SK-N-MC (cell line): ENCODE data around the gene RHOU.

Source experiments
- DNase-seq: peaks from one replicate; pipeline ENCODE4 v3.0.0-alpha.2; 2011; ENCODE audit warnings: low read depth, low spot score
- H3K27ac ChIP-seq: fragments of 200-600 bp; sonication (generic); 2 replicates; pipeline ENCODE4 v1.5.1; 2016; ENCODE audit warnings: mixed run types
- H3K36me3 ChIP-seq: fragments of 200-600 bp; sonication (generic); 2 replicates; pipeline ENCODE4 v1.6.1; 2017; ENCODE audit warnings: antibody characterized with exemption, low read length, mixed read lengths; ENCODE audit not compliant: insufficient read depth
- H3K4me3 ChIP-seq: fragments of 200-600 bp; sonication (generic); 2 replicates; pipeline ENCODE4 v1.5.1; 2016
- H3K9ac ChIP-seq: fragments of 200-600 bp; sonication (generic); 2 replicates; pipeline ENCODE4 v1.8.0; 2017; ENCODE audit warnings: mixed run types, mixed read lengths; ENCODE audit not compliant: insufficient read length
- H3K9me3 ChIP-seq: fragments of 200-600 bp; sonication (generic); 2 replicates; pipeline ENCODE4 v1.6.1; 2017; ENCODE audit warnings: low read depth, mild to moderate bottlenecking, antibody characterized with exemption, low read length, moderate library complexity, mixed read lengths
- EZH2 ChIP-seq: fragments of 200-600 bp; sonication (generic); IDR thresholded peaks from one replicate; pipeline ENCODE4 v1.6.1; 2017; ENCODE audit warnings: antibody characterized with exemption
- FOXP2 ChIP-seq: optimal IDR thresholded peaks from 2 replicates; pipeline ENCODE3; 2011; ENCODE audit warnings: mild to moderate bottlenecking, moderate library complexity; ENCODE audit not compliant: insufficient read depth; ENCODE audit errors: extremely low read length, control extremely low read depth
- POLR2AphosphoS5 ChIP-seq: IDR thresholded peaks from 2 replicates; pipeline ENCODE4 v1.6.1; 2012; ENCODE audit warnings: mild to moderate bottlenecking, low read depth, low read length, borderline replicate concordance

Gene RHOU

GRCh38 chr1:228752258-228752657, 17.0 kb downstream of the RHOU start:
- H3K27ac ChIP-seq = no peak overlapping the region
- no peak for TF ChIP-seq POLR2AphosphoS5
- no peak overlapping the region for H3K4me3 ChIP-seq
- DNase-seq = no peak
- H3K36me3 ChIP-seq = no peaks in the 10 kb centered on the region
- no peak overlapping the region for H3K9ac ChIP-seq
- H3K9me3 ChIP-seq = no peaks in the 10 kb centered on the region

- H3K36me3 ChIP-seq = no peaks in the 10 kb centered on the region
- DNase-seq = no peak
- H3K9ac ChIP-seq = no peak overlapping the region
- no peak overlapping the region for H3K27ac ChIP-seq
- no peak overlapping the region for H3K4me3 ChIP-seq
- TF ChIP-seq FOXP2 (no peak), POLR2AphosphoS5 (no peak), EZH2 (no peak)
- H3K9me3 ChIP-seq = no peaks in the 10 kb centered on the region
Observed at GRCh38 chr1:228752675-228753265, 17.5 kb downstream of the RHOU start.

- H3K4me3 ChIP-seq = no peak overlapping the region
- no peak for DNase-seq
- no peak overlapping the region for H3K27ac ChIP-seq
- no peak for TF ChIP-seq EZH2
- no peak for TF ChIP-seq FOXP2
- no peak for TF ChIP-seq POLR2AphosphoS5
- no peaks in the 10 kb centered on the region for H3K36me3 ChIP-seq
- no peak overlapping the region for H3K9ac ChIP-seq
- H3K9me3 ChIP-seq = no peaks in the 10 kb centered on the region
Observed at GRCh38 chr1:228753287-228753686, 18.0 kb downstream of the RHOU start.

- Histone ChIP-seq H3K9me3 (no peaks in the 10 kb centered on the region), H3K4me3 (no peak overlapping the region), H3K27ac (no peak overlapping the region), H3K36me3 (no peaks in the 10 kb centered on the region), H3K9ac (no peak overlapping the region)
- no peak for DNase-seq
- TF ChIP-seq FOXP2 (no peak), EZH2 (no peak)
Observed at GRCh38 chr1:228753786-228754360, 18.6 kb downstream of the RHOU start.

- no peak for DNase-seq
- Histone ChIP-seq H3K9ac (no peak overlapping the region), H3K36me3 (no peaks in the 10 kb centered on the region), H3K4me3 (no peak overlapping the region), H3K27ac (no peak overlapping the region), H3K9me3 (no peaks in the 10 kb centered on the region)
- no peak for TF ChIP-seq FOXP2
- TF ChIP-seq EZH2 = no peak
- no peak for TF ChIP-seq POLR2AphosphoS5
Observed at GRCh38 chr1:228754646-228755268, 19.5 kb downstream of the RHOU start.

- Histone ChIP-seq H3K4me3 (no peak overlapping the region), H3K36me3 (no peaks in the 10 kb centered on the region), H3K9ac (no peak overlapping the region), H3K27ac (no peak overlapping the region), H3K9me3 (no peaks in the 10 kb centered on the region)
- TF ChIP-seq FOXP2 (no peak), EZH2 (no peak), POLR2AphosphoS5 (no peak)
- DNase-seq = no peak
Observed at GRCh38 chr1:228755800-228756199, 20.5 kb downstream of the RHOU start.

- H3K4me3 ChIP-seq = no peak overlapping the region
- H3K27ac ChIP-seq = no peak overlapping the region
- no peak for DNase-seq
- no peaks in the 10 kb centered on the region for H3K36me3 ChIP-seq
- TF ChIP-seq EZH2 (no peak), FOXP2 (no peak), POLR2AphosphoS5 (no peak)
- no peaks in the 10 kb centered on the region for H3K9me3 ChIP-seq
- no peak overlapping the region for H3K9ac ChIP-seq
Observed at GRCh38 chr1:228756457-228756856, 21.2 kb downstream of the RHOU start.

GRCh38 chr1:228758447-228758846, 23.2 kb downstream of the RHOU start:
- Histone ChIP-seq H3K9ac (no peak overlapping the region), H3K27ac (no peak overlapping the region), H3K9me3 (no peaks in the 10 kb centered on the region), H3K4me3 (no peak overlapping the region), H3K36me3 (no peaks in the 10 kb centered on the region)
- no peak for DNase-seq
- no peak for TF ChIP-seq FOXP2
- no peak for TF ChIP-seq POLR2AphosphoS5
- no peak for TF ChIP-seq EZH2

- Histone ChIP-seq H3K9me3 (no peaks in the 10 kb centered on the region), H3K27ac (no peak overlapping the region), H3K9ac (no peak overlapping the region), H3K4me3 (no peak overlapping the region), H3K36me3 (no peaks in the 10 kb centered on the region)
- no peak for DNase-seq
- TF ChIP-seq EZH2 (no peak), POLR2AphosphoS5 (no peak), FOXP2 (no peak)
Observed at GRCh38 chr1:228760979-228761378, 25.7 kb downstream of the RHOU start.
